HepG2 (cell line): ENCODE measurements around the gene LCE1B. TPM values are rescaled to one million over a fixed set of nuclear protein-coding genes. Genes with fewer than 3 reads are reported as not detected.

ENCODE experiments used
- ATAC-seq: fragments of 200-7000 bp; cut with Tn5 transposase; 3 replicates; pipeline ENCODE4 v1.9.1; 2020; ENCODE audit warnings: mild to moderate bottlenecking, moderate library complexity
- BruUV-seq: library from RNA; stranded (reverse); fragments of 400-500 nt; replicated peaks from 2 replicates; lab custom pipeline; 2021; lab: Mats Ljungman, UMichigan
- CTCF ChIA-PET: fragments of 300-600 bp; formaldehyde crosslinking; extraction: SDS; loops from one replicate; lab custom pipeline; 2021; ENCODE audit warnings: low total read pairs, inconsistent platforms, low intra/inter-chr PET ratio; lab: Yijun Ruan, JAX
- POLR2A ChIA-PET: fragments of 350-600 bp; sonication (Branson Sonifier 250); formaldehyde crosslinking; loops from one replicate; lab custom pipeline; 2020; ENCODE audit warnings: antibody characterized with exemption, inconsistent platforms; lab: Yijun Ruan, JAX
- DNase-seq: peaks from one replicate; pipeline ENCODE4 v3.0.0-alpha.2; 2015; ENCODE audit warnings: low spot score
- FAIRE-seq: peaks from 3 replicates; lab custom pipeline; 2011; peaks lifted over from hg19 to GRCh38; lab: Jason Lieb, UNC
- H2AFZ ChIP-seq: one replicate; pipeline ENCODE4 v1.6.1; 2011; ENCODE audit warnings: low read length, inconsistent platforms
- H3K27ac ChIP-seq: fragments of 300-600 bp; 3 replicates; pipeline ENCODE4 v1.8.0; 2011; ENCODE audit warnings: mixed run types, mild to moderate bottlenecking, mixed read lengths, low read length, inconsistent platforms; ENCODE audit not compliant: insufficient read depth; ENCODE audit errors: extremely low read length
- H3K27me3 ChIP-seq, 2 experiments: fragments of 200-600 bp in 1 of 2; 2 replicates in 1 of 2; 3 replicates in 1 of 2; pipeline versions ENCODE4 v1.6.0 to v1.8.0; 2011; ENCODE audit warnings: low read length in 2 of 2, mild to moderate bottlenecking in 2 of 2, moderate library complexity in 2 of 2, inconsistent platforms in 1 of 2; ENCODE audit not compliant: insufficient read depth in 2 of 2, control insufficient read depth in 1 of 2
- H3K36me3 ChIP-seq, 2 experiments: fragments of 200-600 bp in 1 of 2; replicated peaks in 1 of 2; 2 replicates in 1 of 2; 3 replicates in 1 of 2; pipeline versions ENCODE4 v1.5.1 to v1.8.0; 2011; ENCODE audit warnings: low read length in 2 of 2, inconsistent platforms in 1 of 2; ENCODE audit not compliant: insufficient read depth in 2 of 2, control insufficient read depth in 1 of 2
- H3K4me1 ChIP-seq: 2 replicates; pipeline ENCODE4 v1.5.1; 2012; ENCODE audit warnings: low read length, inconsistent platforms; ENCODE audit not compliant: insufficient read depth
- H3K4me2 ChIP-seq: 2 replicates; pipeline ENCODE4 v1.6.0; 2011; ENCODE audit warnings: low read depth, low read length, inconsistent platforms
- H3K4me3 ChIP-seq, 3 experiments: fragments of 200-600 bp in 1 of 3; sonication (generic), shearing (Covaris generic) in 1 of 3; replicated peaks in 1 of 3; 2 replicates each; pipeline ENCODE4 v1.5.1; 2011 to 2016; ENCODE audit warnings: low read length in 3 of 3, inconsistent platforms in 2 of 3, low read depth in 2 of 3, mild to moderate bottlenecking in 2 of 3, control low read depth in 1 of 3, mixed read lengths in 1 of 3; ENCODE audit not compliant: insufficient read depth in 1 of 3
- H3K79me2 ChIP-seq: one replicate; pipeline ENCODE4 v1.6.1; 2011; ENCODE audit warnings: low read length, inconsistent platforms; ENCODE audit not compliant: insufficient read depth
- H3K9ac ChIP-seq: 2 replicates; pipeline ENCODE4 v1.6.0; 2011; ENCODE audit warnings: mild to moderate bottlenecking, low read depth, low read length, inconsistent platforms; ENCODE audit not compliant: insufficient read depth
- H3K9me3 ChIP-seq: 2 replicates; pipeline ENCODE4 v1.5.1; 2012; ENCODE audit warnings: mild to moderate bottlenecking, low read length
- H4K20me1 ChIP-seq: 2 replicates; pipeline ENCODE4 v1.6.0; 2011; ENCODE audit warnings: inconsistent platforms, mild to moderate bottlenecking, low read length, moderate library complexity; ENCODE audit not compliant: insufficient read depth
- FOXA1 ChIP-seq, 2 experiments: fragments of 450-650 bp in 1 of 2; sonication (generic) in 1 of 2; formaldehyde crosslinking in 1 of 2; IDR thresholded peaks; 2 replicates each; pipeline versions ENCODE4 v1.4.0 to v1.6.1; 2016 to 2020; ENCODE audit warnings: missing genetic modification reagents in 1 of 2
- KIAA2018 ChIP-seq: sonication (generic); formaldehyde crosslinking; IDR thresholded peaks from 2 replicates; pipeline ENCODE4 v1.5.0; 2020; ENCODE audit warnings: mild to moderate bottlenecking, missing genetic modification reagents, borderline replicate concordance
- PCBP2 ChIP-seq: fragments of 200-400 bp; formaldehyde crosslinking; optimal IDR thresholded peaks from 2 replicates; pipeline ENCODE3; 2018; ENCODE audit warnings: low read length, low read depth; ENCODE audit not compliant: poor library complexity, severe bottlenecking
- SKIL ChIP-seq: sonication (generic); formaldehyde crosslinking; IDR thresholded peaks from 2 replicates; pipeline ENCODE4 v1.8.0; 2022; ENCODE audit warnings: missing genetic modification reagents, mild to moderate bottlenecking, moderate library complexity, borderline replicate concordance
- ZBTB20 ChIP-seq: sonication (generic); formaldehyde crosslinking; IDR thresholded peaks from 2 replicates; pipeline ENCODE4 v1.8.1; 2023; ENCODE audit warnings: missing genetic modification reagents, low read depth, mild to moderate bottlenecking, borderline replicate concordance
- ZNF282 ChIP-seq: fragments of 450-650 bp; IDR thresholded peaks from 2 replicates; pipeline ENCODE4 v1.6.1; 2018; ENCODE audit not compliant: partially characterized antibody
- WGBS: methylation state at CpG from one replicate; pipeline ENCODE4 v1.1.6; 2017; ENCODE audit warnings: low lambda C conversion rate; 5-methylcytosine and 5-hydroxymethylcytosine counted together
- in situ Hi-C: cut with HindIII; loops from 2 replicates; pipeline ENCODE4 v1.10.0; 2017; ENCODE audit warnings: low pct_unique_long_range_greater_than_20kb; ENCODE audit not compliant: extremely low pct_ligation_motif_present
- intact Hi-C: fragments of 100-400 bp; cut with micrococcal nuclease; formaldehyde crosslinking; loops from one replicate; pipeline ENCODE4 v1.10.0; 2022; ENCODE audit not compliant: unreplicated experiment
- polyA plus RNA-seq, 8 experiments: library from polyadenylated mRNA; depleted of rRNA in 3 of 8; stranded (reverse) in 7 of 8; unstranded in 1 of 8; fragments of >200 nt; fragmentation: Illumina TruSeq in 4 of 8; extraction: Trizol in 4 of 8; gene quantifications; 2 replicates each; pipeline versions ENCODE4 v1.2.1 to v1.2.3, GENCODE V29; 2011 to 2016; ENCODE audit warnings: low read depth in 4 of 8, missing spikeins in 1 of 8, mixed read lengths in 1 of 8; ENCODE audit not compliant: insufficient read depth in 1 of 8
- total RNA-seq, 5 experiments: library from RNA; depleted of rRNA; stranded (reverse); fragments of >200 nt; fragmentation: Illumina TruSeq; extraction: Trizol; gene quantifications; 2 replicates each; pipeline ENCODE4 v1.2.3, GENCODE V29; 2016; ENCODE audit warnings: low read depth in 1 of 5

The LCE1B gene
- total and polyA plus RNA-seq, 2 of the 13 experiments (the other 11 are each of a cell fraction or from before 2014, with no cell fraction given), result not detected

GRCh38 chr1:152817309-152817708 is 5.5 kb downstream of the LCE1B start:
- ChIA-PET CTCF (no interaction called here), POLR2A (no interaction called here)
- FAIRE-seq (no peak), DNase-seq (no peak), ATAC-seq (no peak)
- Histone ChIP-seq H3K36me3 (no peaks in the 10 kb centered on the region), H4K20me1 (no peaks in the 10 kb centered on the region), H3K79me2 (no peaks in the 10 kb centered on the region), H3K27ac (no peak overlapping the region), H3K27me3 (no peaks in the 10 kb centered on the region), H3K4me1 (no peaks in the 10 kb centered on the region), H3K4me2 (no peak overlapping the region), H3K9me3 (no peaks in the 10 kb centered on the region), H3K9ac (no peak overlapping the region), H2AFZ (no peak overlapping the region), H3K4me3 (no peak overlapping the region)
- 15% methylated on average over 6 of the region's 6 CpGs for WGBS
- no TSS peak for BruUV-seq
- TF ChIP-seq KIAA2018 (no peak), PCBP2 (no peak), SKIL (no peak), ZBTB20 (CRISPR knock-in tag) (no peak), FOXA1 (IDR thresholded peaks at IDR 0.05) (no peak), FOXA1 (CRISPR knock-in tag; IDR thresholded peaks at IDR 0.05) (no peak), ZNF282 (no peak)
- in situ Hi-C loops (no loop called here), intact Hi-C loops (no loop called here)
